ENCODE results near the gene SUGCT. TPM values are rescaled to one million over a fixed set of nuclear protein-coding genes. Genes with fewer than 3 reads are reported as not detected.
A peak's percentile ranks its signal among the peaks of the same experiment; 100 is the strongest.

SUGCT gene
- polyA plus RNA-seq, 1 experiment: 12.5 TPM

- no peak overlapping the region for H3K27ac ChIP-seq (ENCODE audit: low read depth, low read length)
- ChIA-PET CTCF (no interaction called here), POLR2A (no interaction called here)
- no peak for DNase-seq (ENCODE audit: low read depth, low spot score)
- H3K9me3 ChIP-seq (ENCODE audit: control insufficient read depth, insufficient read depth, low read length): no peaks in the 10 kb centered on the region
- no peak for TF ChIP-seq CTCF (IDR thresholded peaks at IDR 0.05; ENCODE audit: low read depth, low read length)
- H3K27me3 ChIP-seq (ENCODE audit: control insufficient read depth, insufficient read depth, low read length): no peaks in the 10 kb centered on the region
- no peak overlapping the region for H3K4me3 ChIP-seq (ENCODE audit: low read depth, low read length)
Measured at GRCh38 chr7:40659231-40659630, 524.4 kb downstream of the SUGCT start.

GRCh38 chr7:40673285-40673684 is 538.5 kb downstream of the SUGCT start:
- H3K27me3 ChIP-seq (ENCODE audit: control insufficient read depth, insufficient read depth, low read length): no peaks in the 10 kb centered on the region
- no peaks in the 10 kb centered on the region for H3K9me3 ChIP-seq (ENCODE audit: control insufficient read depth, insufficient read depth, low read length)
- no peak overlapping the region for H3K4me3 ChIP-seq (ENCODE audit: low read depth, low read length)
- ChIA-PET POLR2A (no interaction called here), CTCF (no interaction called here)
- DNase-seq (ENCODE audit: low read depth, low spot score): peak; percentile 55
- no peak overlapping the region for H3K27ac ChIP-seq (ENCODE audit: low read depth, low read length)
- no peak for TF ChIP-seq CTCF (IDR thresholded peaks at IDR 0.05; ENCODE audit: low read depth, low read length)

- H3K9me3 ChIP-seq (ENCODE audit: control insufficient read depth, insufficient read depth, low read length): no peaks in the 10 kb centered on the region
- no peak overlapping the region for H3K4me3 ChIP-seq (ENCODE audit: low read depth, low read length)
- DNase-seq (ENCODE audit: low read depth, low spot score): no peak
- H3K27ac ChIP-seq (ENCODE audit: low read depth, low read length): no peak overlapping the region
- CTCF ChIA-PET: no interaction called here
- no peak for TF ChIP-seq CTCF (IDR thresholded peaks at IDR 0.05; ENCODE audit: low read depth, low read length)
- POLR2A ChIA-PET: no interaction called here
- H3K27me3 ChIP-seq (ENCODE audit: control insufficient read depth, insufficient read depth, low read length): no peaks in the 10 kb centered on the region
Measured at GRCh38 chr7:40674316-40674715, 539.5 kb downstream of the SUGCT start.

- Histone ChIP-seq H3K27me3 (ENCODE audit: control insufficient read depth, insufficient read depth, low read length) (no peaks in the 10 kb centered on the region), H3K4me3 (ENCODE audit: low read depth, low read length) (no peak overlapping the region), H3K27ac (ENCODE audit: low read depth, low read length) (no peak overlapping the region), H3K9me3 (ENCODE audit: control insufficient read depth, insufficient read depth, low read length) (no peaks in the 10 kb centered on the region)
- POLR2A ChIA-PET: no interaction called here
- DNase-seq (ENCODE audit: low read depth, low spot score): no peak
- TF ChIP-seq CTCF (IDR thresholded peaks at IDR 0.05; ENCODE audit: low read depth, low read length): no peak
- CTCF ChIA-PET: no interaction called here
Measured at GRCh38 chr7:40675741-40676140, 540.9 kb downstream of the SUGCT start.

GRCh38 chr7:40676221-40676620 is 541.4 kb downstream of the SUGCT start:
- DNase-seq (ENCODE audit: low read depth, low spot score): no peak
- no peaks in the 10 kb centered on the region for H3K27me3 ChIP-seq (ENCODE audit: control insufficient read depth, insufficient read depth, low read length)
- no peak overlapping the region for H3K27ac ChIP-seq (ENCODE audit: low read depth, low read length)
- no peak overlapping the region for H3K4me3 ChIP-seq (ENCODE audit: low read depth, low read length)
- TF ChIP-seq CTCF (IDR thresholded peaks at IDR 0.05; ENCODE audit: low read depth, low read length): no peak
- no peaks in the 10 kb centered on the region for H3K9me3 ChIP-seq (ENCODE audit: control insufficient read depth, insufficient read depth, low read length)
- CTCF ChIA-PET: no interaction called here
- POLR2A ChIA-PET: interaction anchor here (0.7 kb wide), 1 partner anchor 146 kb away, joined by 8 read pairs; no protein-coding TSS in a partner anchor

Data from AG04450 (cell line).